ENCODE data around the gene OR2V2.

DNA sequence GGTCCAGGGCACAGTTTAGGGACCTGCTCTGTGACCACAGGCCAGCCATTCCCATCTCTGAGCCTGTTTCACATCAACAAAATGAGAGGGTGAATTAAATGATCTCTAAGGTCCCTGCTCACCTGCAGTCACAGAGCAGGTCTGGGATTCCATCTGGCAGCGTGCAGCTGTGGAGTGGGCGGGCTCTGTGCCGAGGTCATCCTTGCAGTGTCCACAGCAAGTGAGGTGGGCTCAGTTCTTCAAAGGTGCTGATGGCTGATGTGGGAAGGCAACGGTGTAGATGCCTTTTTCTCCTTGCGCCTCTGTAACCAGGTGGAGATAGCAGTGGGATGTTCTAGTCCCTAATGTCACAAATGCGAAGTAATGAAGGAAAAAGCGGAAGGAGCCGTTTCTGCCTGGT lies 28.3 kb upstream of the OR2V2 start:
- TF ChIP-seq, protein P1, sequence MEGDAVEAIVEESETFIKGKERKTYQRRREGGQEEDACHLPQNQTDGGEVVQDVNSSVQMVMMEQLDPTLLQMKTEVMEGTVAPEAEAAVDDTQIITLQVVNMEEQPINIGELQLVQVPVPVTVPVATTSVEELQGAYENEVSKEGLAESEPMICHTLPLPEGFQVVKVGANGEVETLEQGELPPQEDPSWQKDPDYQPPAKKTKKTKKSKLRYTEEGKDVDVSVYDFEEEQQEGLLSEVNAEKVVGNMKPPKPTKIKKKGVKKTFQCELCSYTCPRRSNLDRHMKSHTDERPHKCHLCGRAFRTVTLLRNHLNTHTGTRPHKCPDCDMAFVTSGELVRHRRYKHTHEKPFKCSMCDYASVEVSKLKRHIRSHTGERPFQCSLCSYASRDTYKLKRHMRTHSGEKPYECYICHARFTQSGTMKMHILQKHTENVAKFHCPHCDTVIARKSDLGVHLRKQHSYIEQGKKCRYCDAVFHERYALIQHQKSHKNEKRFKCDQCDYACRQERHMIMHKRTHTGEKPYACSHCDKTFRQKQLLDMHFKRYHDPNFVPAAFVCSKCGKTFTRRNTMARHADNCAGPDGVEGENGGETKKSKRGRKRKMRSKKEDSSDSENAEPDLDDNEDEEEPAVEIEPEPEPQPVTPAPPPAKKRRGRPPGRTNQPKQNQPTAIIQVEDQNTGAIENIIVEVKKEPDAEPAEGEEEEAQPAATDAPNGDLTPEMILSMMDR (IDR thresholded peaks at IDR 0.05; ENCODE audit: poor library complexity, severe bottlenecking), result no peak
- TF ChIP-seq POLR2AphosphoS5 (IDR thresholded peaks at IDR 0.05) (no peak), MXI1 (conservative IDR thresholded peaks at IDR 0.05; ENCODE audit: poor library complexity, severe bottlenecking) (no peak), EP300 (conservative IDR thresholded peaks at IDR 0.05; ENCODE audit: poor library complexity, severe bottlenecking) (no peak)
